Cortex of kidney (tissue), 1 donor: ENCODE results near the gene SNX1.
"Not testable (repeated sequence)": the region's sequence is repeated elsewhere in the genome, so short reads cannot be mapped to it uniquely, and the experiment has no call there.

Source experiments
- DNase-seq: peaks from one replicate; lab custom pipeline; 2025; lab: John Stamatoyannopoulos, UW

SNX1 gene

GRCh38 chr15:64073496-64073895 lies 22.3 kb upstream of the SNX1 start:
- not testable (repeated sequence) for DNase-seq

- DNase-seq, result no peak
These were observed 13.0 kb upstream of the SNX1 start for GRCh38 chr15:64082757-64083156.

- DNase-seq, result no peak
These were observed 6.1 kb upstream of the SNX1 start for GRCh38 chr15:64089543-64090280.

GRCh38 chr15:64090527-64090926 lies 5.3 kb upstream of the SNX1 start:
- no peak for DNase-seq

GRCh38 chr15:64092075-64092820 lies 3.5 kb upstream of the SNX1 start:
- DNase-seq, result no peak

- no peak for DNase-seq
These were observed 2.7 kb upstream of the SNX1 start for GRCh38 chr15:64092864-64093626.

- DNase-seq, result peak; percentile 37
These were observed 2.0 kb upstream of the SNX1 start, which contains the start of gene CIAO2A for GRCh38 chr15:64093627-64094417. CIAO2A (minus strand) TSS chr15:64093838; CDS start chr15:64093768, 70 bp downstream.

- no peak for DNase-seq
These were observed 369 bp upstream of the SNX1 start for GRCh38 chr15:64095431-64095794.

- no peak for DNase-seq
These were observed 1.0 kb downstream of the SNX1 start for GRCh38 chr15:64096668-64097384.

- DNase-seq, result no peak
These were observed 3.6 kb downstream of the SNX1 start for GRCh38 chr15:64099379-64099778.

- DNase-seq, result no peak
These were observed 5.2 kb downstream of the SNX1 start for GRCh38 chr15:64100958-64101357.

- no peak for DNase-seq
These were observed 6.7 kb downstream of the SNX1 start for GRCh38 chr15:64102497-64102896.

GRCh38 chr15:64105113-64105704 lies 9.4 kb downstream of the SNX1 start:
- DNase-seq, result no peak

GRCh38 chr15:64107337-64107736 lies 11.6 kb downstream of the SNX1 start:
- DNase-seq, result no peak

GRCh38 chr15:64110108-64110701 lies 14.4 kb downstream of the SNX1 start:
- DNase-seq, result not testable (repeated sequence)

- no peak for DNase-seq
These were observed 15.3 kb downstream of the SNX1 start for GRCh38 chr15:64110950-64111678.

- no peak for DNase-seq
These were observed 15.9 kb downstream of the SNX1 start for GRCh38 chr15:64111679-64112050.

- no peak for DNase-seq
These were observed 16.4 kb downstream of the SNX1 start for GRCh38 chr15:64112073-64112772.

GRCh38 chr15:64112904-64113303 lies 17.1 kb downstream of the SNX1 start:
- no peak for DNase-seq
